Peyer's patch (tissue), 4 donors: ENCODE measurements around the gene CALML3.

Experiments
- POLR2A ChIP-seq, 2 donors: fragments of 450-650 bp; IDR thresholded peaks; one replicate each; pipeline ENCODE4 v1.5.1; 2017; ENCODE audit warnings: antibody characterized with exemption in 2 of 2, mild to moderate bottlenecking in 2 of 2, moderate library complexity in 2 of 2
- TF ChIP-seq, protein P1 (sequence below), 6 experiments: fragments of 450-650 bp in 4 of 6; fragments of 200-600 bp in 2 of 6; sonication (generic) in 1 of 6; IDR thresholded peaks; one replicate each; pipeline ENCODE4 v1.5.1; 2017 to 2019; ENCODE audit warnings: antibody characterized with exemption in 6 of 6, mild to moderate bottlenecking in 3 of 6, moderate library complexity in 1 of 6

DNA sequence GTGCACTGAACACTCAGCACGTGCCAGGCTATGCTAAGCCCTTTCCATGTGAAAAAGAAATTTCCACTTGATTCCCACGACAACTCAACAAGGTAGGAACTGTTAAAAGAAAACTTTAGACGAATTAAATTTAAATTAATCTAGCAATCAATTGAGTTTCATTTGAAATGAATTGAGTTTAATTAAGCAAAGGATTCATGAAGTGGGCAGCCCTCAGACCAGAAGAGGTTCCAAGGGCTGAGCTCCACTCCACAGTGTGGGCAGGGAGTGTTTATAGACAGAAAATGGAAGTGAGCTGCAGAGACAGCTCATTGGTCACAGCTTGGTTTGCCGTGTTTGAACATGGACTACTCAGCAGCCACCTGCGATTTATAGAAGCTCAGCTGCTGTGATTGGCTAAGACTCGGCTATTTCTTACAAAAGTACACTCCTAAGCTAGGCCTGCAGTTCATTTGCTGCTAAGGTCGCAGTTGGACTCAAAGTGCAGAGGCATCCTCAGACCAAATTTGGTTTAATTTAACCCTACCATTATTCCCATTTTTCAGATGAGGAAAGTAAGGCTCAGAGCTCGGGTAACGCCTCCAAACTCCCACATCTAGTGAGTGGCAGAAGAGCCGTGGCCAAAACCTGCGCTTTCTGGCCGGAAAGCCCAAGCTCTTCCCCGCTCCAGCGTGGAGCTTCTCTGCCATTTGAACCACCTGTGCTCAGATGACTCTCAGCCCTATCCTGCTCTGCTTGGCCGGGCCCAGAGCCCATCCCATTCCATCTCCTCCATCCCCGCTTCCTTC, 24.9 kb downstream of the CALML3 start:
- TF ChIP-seq, protein P1, sequence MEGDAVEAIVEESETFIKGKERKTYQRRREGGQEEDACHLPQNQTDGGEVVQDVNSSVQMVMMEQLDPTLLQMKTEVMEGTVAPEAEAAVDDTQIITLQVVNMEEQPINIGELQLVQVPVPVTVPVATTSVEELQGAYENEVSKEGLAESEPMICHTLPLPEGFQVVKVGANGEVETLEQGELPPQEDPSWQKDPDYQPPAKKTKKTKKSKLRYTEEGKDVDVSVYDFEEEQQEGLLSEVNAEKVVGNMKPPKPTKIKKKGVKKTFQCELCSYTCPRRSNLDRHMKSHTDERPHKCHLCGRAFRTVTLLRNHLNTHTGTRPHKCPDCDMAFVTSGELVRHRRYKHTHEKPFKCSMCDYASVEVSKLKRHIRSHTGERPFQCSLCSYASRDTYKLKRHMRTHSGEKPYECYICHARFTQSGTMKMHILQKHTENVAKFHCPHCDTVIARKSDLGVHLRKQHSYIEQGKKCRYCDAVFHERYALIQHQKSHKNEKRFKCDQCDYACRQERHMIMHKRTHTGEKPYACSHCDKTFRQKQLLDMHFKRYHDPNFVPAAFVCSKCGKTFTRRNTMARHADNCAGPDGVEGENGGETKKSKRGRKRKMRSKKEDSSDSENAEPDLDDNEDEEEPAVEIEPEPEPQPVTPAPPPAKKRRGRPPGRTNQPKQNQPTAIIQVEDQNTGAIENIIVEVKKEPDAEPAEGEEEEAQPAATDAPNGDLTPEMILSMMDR (IDR thresholded peaks at IDR 0.05), result no peak
- TF ChIP-seq POLR2A (IDR thresholded peaks at IDR 0.05), result no peak
